ENCODE measurements around the gene SOX21. TPM values are rescaled to one million over a fixed set of nuclear protein-coding genes. Genes with fewer than 3 reads are reported as not detected.

Gene SOX21
- polyA plus RNA-seq, 2 of the 4 experiments (the other 2 are of a cell fraction): 0.62 to 6.9 TPM

- ChIA-PET CTCF (interaction anchor here (0.8 kb wide), 1 partner anchor 25 kb away, joined by 6 read pairs; no protein-coding TSS in a partner anchor), POLR2A (interaction anchor here (0.6 kb wide), 1 partner anchor 8 kb away, joined by 9 read pairs; the partner anchor contains the start of gene SOX21)
- FAIRE-seq (no peak), DNase-seq (ENCODE audit: low read depth in 1 of 2, low spot score in 1 of 2) (no peak), ATAC-seq (no peak)
- H3K4me2 ChIP-seq: no peak overlapping the region
- no peaks in the 10 kb centered on the region for H3K4me1 ChIP-seq
- H3K27ac ChIP-seq: no peak overlapping the region
- H3K4me3 ChIP-seq: no peak overlapping the region
- no peaks in the 10 kb centered on the region for H3K9me3 ChIP-seq
- 69% methylated on average over 16 of the region's 24 CpGs for WGBS (ENCODE audit: missing lambda C conversion rate)
- TF ChIP-seq HOXA7 (CRISPR knock-in tag; IDR thresholded peaks at IDR 0.05) (no peak), HEYL (CRISPR knock-in tag; IDR thresholded peaks at IDR 0.05) (no peak), MAZ (IDR thresholded peaks at IDR 0.05; ENCODE audit: borderline replicate concordance, low read depth, low read length) (no peak), MAFK (IDR thresholded peaks at IDR 0.05; ENCODE audit: partially characterized antibody) (no peak), POLR2AphosphoS2 (conservative IDR thresholded peaks at IDR 0.05; ENCODE audit: low read length) (no peak), ATOH8 (CRISPR knock-in tag; IDR thresholded peaks at IDR 0.05; ENCODE audit: low read depth) (no peak), FOSL2 (IDR thresholded peaks at IDR 0.05) (no peak), FOSL2 (CRISPR knock-in tag; IDR thresholded peaks at IDR 0.05) (no peak), JUN (IDR thresholded peaks at IDR 0.05) (no peak), ESRRA (IDR thresholded peaks at IDR 0.05; ENCODE audit: borderline replicate concordance, low read length) (no peak), CEBPB (IDR thresholded peaks at IDR 0.05) (no peak), TFCP2L1 (CRISPR knock-in tag; IDR thresholded peaks at IDR 0.05) (no peak)
Observed at GRCh38 chr13:94704377-94705080, 7.8 kb downstream of the SOX21 start.

GRCh38 chr13:94703721-94704314 lies 8.5 kb downstream of the SOX21 start:
- H3K4me2 ChIP-seq: no peak overlapping the region
- POLR2A ChIA-PET: interaction anchor here (0.6 kb wide), 1 partner anchor 8 kb away, joined by 9 read pairs; the partner anchor contains the start of gene SOX21

GRCh38 chr13:94703271-94703670 lies 9.1 kb downstream of the SOX21 start:
- Histone ChIP-seq H3K4me2 (no peak overlapping the region), H3K9me3 (no peaks in the 10 kb centered on the region), H3K27ac (no peak overlapping the region), H3K4me3 (no peak overlapping the region), H3K4me1 (no peaks in the 10 kb centered on the region)
- WGBS (ENCODE audit: missing lambda C conversion rate): 49% methylated on average over 17 of the region's 17 CpGs
- DNase-seq (ENCODE audit: low read depth in 1 of 2, low spot score in 1 of 2) (no peak), FAIRE-seq (no peak), ATAC-seq (no peak)
- CTCF ChIA-PET: no interaction called here
- POLR2A ChIA-PET: no interaction called here
- TF ChIP-seq ZFP36 (IDR thresholded peaks at IDR 0.05; ENCODE audit: borderline replicate concordance, partially characterized antibody) (no peak), HOXB5 (CRISPR knock-in tag; IDR thresholded peaks at IDR 0.05) (no peak), BCL3 (IDR thresholded peaks at IDR 0.05) (no peak), FOSB (CRISPR knock-in tag; IDR thresholded peaks at IDR 0.05) (no peak), TFCP2L1 (CRISPR knock-in tag; IDR thresholded peaks at IDR 0.05) (no peak), EP300 (IDR thresholded peaks at IDR 0.05) (no peak)

More at GRCh38 chr13:94703721-94704314, 8.5 kb downstream of the SOX21 start:
- DNase-seq (ENCODE audit: low read depth in 1 of 2, low spot score in 1 of 2) (no peak), ATAC-seq (no peak), FAIRE-seq (no peak)
- Histone ChIP-seq H3K27ac (no peak overlapping the region), H3K4me3 (no peak overlapping the region), H3K9me3 (no peaks in the 10 kb centered on the region), H3K4me1 (no peaks in the 10 kb centered on the region)
- CTCF ChIA-PET: interaction anchor here (0.8 kb wide), 1 partner anchor 24 kb away, joined by 6 read pairs; no protein-coding TSS in a partner anchor
- 59% methylated on average over 19 of the region's 26 CpGs for WGBS (ENCODE audit: missing lambda C conversion rate)
- TF ChIP-seq HOXB13 (CRISPR knock-in tag; IDR thresholded peaks at IDR 0.05; ENCODE audit: low read depth): no peak
- no peak for TF ChIP-seq MYC (IDR thresholded peaks at IDR 0.05; ENCODE audit: borderline replicate concordance, low read length)
- TF ChIP-seq MAFK (IDR thresholded peaks at IDR 0.05; ENCODE audit: partially characterized antibody): no peak
- TF ChIP-seq ESRRA (IDR thresholded peaks at IDR 0.05; ENCODE audit: borderline replicate concordance, low read length): no peak
- TF ChIP-seq JUN (IDR thresholded peaks at IDR 0.05): no peak
- TF ChIP-seq KDM5A (IDR thresholded peaks at IDR 0.05): no peak
- TF ChIP-seq PHF8 (IDR thresholded peaks at IDR 0.05; ENCODE audit: borderline replicate concordance, low read depth): no peak
- TF ChIP-seq HOXA7 (CRISPR knock-in tag; IDR thresholded peaks at IDR 0.05): no peak
- TF ChIP-seq ZFP36 (IDR thresholded peaks at IDR 0.05; ENCODE audit: borderline replicate concordance, partially characterized antibody): no peak

Data from A549 (cell line).